HUES6 (cell line): ENCODE measurements around the gene C17orf50.

ENCODE experiments used
- H3K27ac ChIP-seq: 2 replicates; pipeline ENCODE4 v1.7.0; 2013; ENCODE audit warnings: low read depth, mild to moderate bottlenecking, low read length, inconsistent platforms
- H3K27me3 ChIP-seq: 2 replicates; pipeline ENCODE4 v1.6.1; 2013; ENCODE audit warnings: low read length; ENCODE audit not compliant: control insufficient read depth, insufficient read depth
- H3K36me3 ChIP-seq: 2 replicates; pipeline ENCODE4 v1.6.1; 2013; ENCODE audit warnings: low read length; ENCODE audit not compliant: control insufficient read depth, insufficient read depth
- H3K4me1 ChIP-seq: 2 replicates; pipeline ENCODE4 v1.6.1; 2013; ENCODE audit warnings: low read length; ENCODE audit not compliant: control insufficient read depth, insufficient read depth
- H3K4me3 ChIP-seq: 2 replicates; pipeline ENCODE4 v1.5.1; 2013; ENCODE audit warnings: low read depth, low read length
- H3K9ac ChIP-seq: one replicate; pipeline ENCODE4 v1.6.1; 2013; ENCODE audit warnings: mild to moderate bottlenecking, low read length
- H3K9me3 ChIP-seq: 2 replicates; pipeline ENCODE4 v1.6.1; 2013; ENCODE audit warnings: low read depth, low read length; ENCODE audit not compliant: control insufficient read depth, insufficient read depth

The C17orf50 gene

DNA sequence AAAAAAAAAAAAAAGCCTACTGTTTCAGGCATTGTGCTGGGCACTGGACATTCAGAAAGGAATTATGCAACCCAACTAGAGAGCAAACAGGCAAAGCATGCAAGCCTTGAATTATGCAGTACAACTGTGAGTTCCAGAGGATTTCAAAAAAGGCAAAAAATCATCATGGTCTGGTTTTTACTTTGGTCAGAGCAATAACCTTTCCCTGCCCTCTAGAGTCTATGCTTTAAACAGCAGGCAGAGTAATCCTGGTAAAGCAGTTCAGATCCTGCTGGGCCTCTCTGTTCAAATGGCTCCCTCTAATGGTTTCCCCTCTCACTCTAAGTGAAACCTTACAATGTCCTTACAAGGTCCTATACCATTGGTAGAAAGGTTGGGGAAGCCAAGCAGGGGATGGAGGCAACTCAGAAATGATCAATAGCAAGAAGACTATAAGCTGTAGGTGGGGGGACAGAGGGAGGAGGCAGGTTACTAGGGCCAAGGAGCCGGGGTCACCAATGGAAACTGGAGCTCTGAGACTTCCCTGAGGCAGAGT is 44.0 kb downstream of the C17orf50 start:
- no peak overlapping the region for H3K27ac ChIP-seq
- no peaks in the 10 kb centered on the region for H3K36me3 ChIP-seq
- no peaks in the 10 kb centered on the region for H3K9me3 ChIP-seq
- no peak overlapping the region for H3K4me3 ChIP-seq
- no peak overlapping the region for H3K9ac ChIP-seq
- H3K4me1 ChIP-seq, result peaks cover 13% of the 10 kb centered on the region; the same call in 1 of the 2 replicates
- H3K27me3 ChIP-seq, result peaks cover 4% of the 10 kb centered on the region; the same call in 1 of the 2 replicates

DNA sequence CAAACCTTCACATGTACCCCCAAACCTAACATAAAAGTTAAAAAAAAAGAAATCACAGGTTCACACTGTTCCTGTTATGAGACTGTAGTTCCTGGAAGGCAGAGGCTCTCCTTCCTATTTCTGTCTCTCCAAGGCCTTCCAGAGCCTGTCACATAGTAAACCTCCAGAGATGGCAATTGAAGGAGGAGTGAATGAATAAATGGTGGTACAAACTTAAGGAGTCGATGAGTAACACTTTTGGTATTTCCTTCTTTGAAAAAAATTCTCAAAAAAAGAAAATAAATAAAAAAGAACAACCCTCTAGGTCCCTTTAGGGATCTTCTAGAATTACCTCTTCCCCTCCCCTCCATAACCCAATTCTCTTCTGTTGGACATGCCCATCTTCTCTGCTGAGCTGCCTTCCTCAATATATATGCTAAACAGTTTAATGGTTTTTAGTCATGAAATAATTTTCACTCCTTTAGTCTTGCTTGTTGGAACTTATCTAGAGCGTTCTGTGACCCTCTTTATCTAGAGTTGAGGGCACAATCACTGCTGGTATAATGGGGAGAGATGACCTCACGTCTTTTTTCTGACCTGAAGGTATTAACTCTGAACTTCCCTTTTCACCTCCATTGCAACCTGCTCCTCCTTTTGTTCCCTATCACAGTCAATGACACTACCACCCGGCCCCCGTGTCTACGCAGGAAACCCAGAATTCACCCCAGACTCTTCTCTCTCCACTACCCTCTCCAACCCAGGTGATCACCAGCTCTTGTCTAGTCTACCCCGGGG is 46.9 kb downstream of the C17orf50 start:
- Histone ChIP-seq H3K27me3 (no peaks in the 10 kb centered on the region), H3K4me1 (peaks cover 23% of the 10 kb centered on the region), H3K9me3 (no peaks in the 10 kb centered on the region), H3K9ac (no peak overlapping the region), H3K36me3 (peaks cover 6% of the 10 kb centered on the region; the same call in 1 of the 2 replicates), H3K4me3 (no peak overlapping the region), H3K27ac (no peak overlapping the region)

DNA sequence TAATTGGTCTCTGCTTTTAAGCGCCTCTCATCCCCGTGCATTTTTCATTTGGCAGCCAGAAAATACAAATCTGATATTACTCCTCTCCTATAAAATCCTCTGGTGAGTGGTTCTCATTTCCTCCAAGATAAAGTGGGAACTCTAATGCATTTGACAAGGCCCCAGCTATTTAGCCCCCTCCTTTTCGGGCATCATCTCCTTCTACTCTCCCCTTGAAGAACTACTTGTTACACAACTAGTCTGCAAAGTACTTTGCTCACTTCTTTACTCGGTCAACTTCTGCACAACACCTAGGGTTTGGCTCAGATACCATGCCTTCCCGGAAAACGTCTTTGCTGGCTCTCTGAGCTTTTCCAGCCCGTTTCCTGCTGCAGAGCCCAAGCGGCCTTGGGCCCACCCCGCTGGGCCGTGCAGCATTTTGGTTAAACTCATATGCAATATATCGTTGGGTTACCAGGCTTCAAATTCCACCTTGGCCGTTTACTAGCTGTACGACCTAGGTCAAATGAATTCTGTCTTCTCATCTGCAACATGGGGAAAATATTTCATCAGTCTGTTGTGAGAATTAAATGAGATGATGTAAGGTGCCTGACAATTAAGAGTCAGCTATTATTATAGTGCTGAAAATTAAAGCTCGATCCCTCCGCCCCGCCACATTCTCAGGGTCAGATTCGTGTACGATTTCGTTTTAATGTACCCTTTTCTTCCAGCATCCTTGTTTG is 47.7 kb downstream of the C17orf50 start:
- peak overlapping the region; percentile 97 for H3K4me3 ChIP-seq
- no peaks in the 10 kb centered on the region for H3K27me3 ChIP-seq

DNA sequence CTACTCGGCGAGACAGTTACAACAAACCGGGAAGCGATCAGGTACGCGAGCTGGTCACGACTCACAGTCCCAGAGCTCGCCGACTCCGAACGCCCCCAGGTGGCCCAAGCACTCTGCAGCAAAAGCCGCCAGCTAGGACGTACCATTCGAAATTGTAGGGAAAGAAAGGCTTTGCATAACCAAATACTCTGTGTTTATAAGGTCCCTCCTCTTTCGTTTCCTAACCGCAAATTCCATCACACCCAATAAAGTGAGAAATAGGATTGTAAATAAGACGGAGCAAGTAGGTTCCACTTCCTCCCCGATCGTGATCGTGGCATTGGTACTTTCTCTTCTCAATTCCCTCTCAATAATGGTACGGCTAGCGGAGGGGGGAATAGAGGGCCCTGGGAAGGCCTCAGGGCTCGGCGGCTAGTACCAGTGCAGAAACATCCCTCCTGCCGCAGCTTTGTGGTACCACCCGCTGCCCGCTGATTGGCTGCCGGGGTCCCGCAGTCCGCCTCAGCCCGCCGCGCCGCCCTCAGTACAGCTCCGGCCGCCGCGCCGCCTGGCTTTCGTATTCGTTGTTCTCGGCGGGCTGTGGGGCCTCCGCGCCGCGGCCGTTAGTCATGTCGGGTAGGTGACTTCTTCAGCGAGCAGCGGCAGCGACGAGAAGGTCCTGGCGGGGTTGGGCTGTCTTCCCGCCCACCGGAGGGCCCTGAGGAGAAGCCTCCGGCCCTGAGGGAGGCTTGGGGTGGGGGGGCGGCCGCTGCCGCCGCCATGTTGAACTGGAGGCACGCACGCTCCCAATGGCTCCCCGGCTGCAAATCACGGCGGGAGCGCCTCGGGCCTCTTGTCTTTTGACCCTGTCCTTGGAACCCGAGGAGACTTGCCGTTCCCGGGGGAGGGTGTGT is 48.5 kb downstream of the C17orf50 start, which contains the start of gene TAF15:
TSS of gene TAF15 (plus strand) at position 523 of the 893 bp plus-strand sequence. CDS start at position 609, 86 bp downstream.
- H3K4me3 ChIP-seq, result peak within 1 kb of the TSS; percentile 97
- peaks cover 23% of the 10 kb centered on the region for H3K4me1 ChIP-seq
- H3K9ac ChIP-seq, result peak within 1 kb of the TSS; percentile 95
- H3K27ac ChIP-seq, result peak within 1 kb of the TSS; percentile 91
- H3K36me3 ChIP-seq, result peaks cover 13% of the 10 kb centered on the region; the same call in 1 of the 2 replicates
- no peaks in the 10 kb centered on the region for H3K9me3 ChIP-seq
- no peaks in the 10 kb centered on the region for H3K27me3 ChIP-seq

More for the DNA sequence above, 47.7 kb downstream of the C17orf50 start:
- H3K4me1 ChIP-seq, result peaks cover 23% of the 10 kb centered on the region
- H3K9ac ChIP-seq, result peak overlapping the region; percentile 95
- peak overlapping the region; percentile 91 for H3K27ac ChIP-seq
- H3K9me3 ChIP-seq, result no peaks in the 10 kb centered on the region
- H3K36me3 ChIP-seq, result peaks cover 13% of the 10 kb centered on the region; the same call in 1 of the 2 replicates

DNA sequence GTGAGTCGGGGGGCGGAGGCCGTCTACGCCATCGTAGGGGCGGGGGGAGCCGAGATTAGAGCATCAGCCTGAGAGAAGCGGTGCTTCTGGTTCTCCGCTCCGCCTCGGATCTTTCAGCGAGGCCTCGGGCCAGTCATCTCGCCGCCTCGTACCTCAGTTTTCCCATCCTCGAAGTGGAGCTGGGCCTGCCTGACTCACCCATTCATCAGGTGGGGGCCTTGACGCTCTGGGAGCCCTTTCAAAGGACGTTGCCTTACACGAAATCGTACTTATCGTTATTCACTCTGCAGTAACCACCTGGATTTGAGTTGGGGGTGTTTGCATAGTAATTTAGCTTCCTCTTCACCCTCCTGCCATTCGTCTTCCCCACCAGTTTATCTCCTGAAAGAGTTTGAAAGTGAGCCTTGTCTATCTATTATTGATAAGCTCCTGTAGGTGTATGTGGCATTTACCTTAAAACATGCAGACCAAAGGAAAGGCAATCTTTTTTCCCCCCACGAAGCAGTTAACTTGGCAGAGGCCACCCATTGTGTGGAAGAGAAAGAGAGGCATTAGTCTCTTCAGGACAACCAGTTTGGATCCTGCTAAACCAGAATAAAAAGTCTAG is 49.3 kb downstream of the C17orf50 start:
- H3K27me3 ChIP-seq, result no peaks in the 10 kb centered on the region
- peaks cover 23% of the 10 kb centered on the region for H3K4me1 ChIP-seq
- peak overlapping the region; percentile 91 for H3K27ac ChIP-seq
- H3K36me3 ChIP-seq, result peaks cover 13% of the 10 kb centered on the region; the same call in 1 of the 2 replicates
- H3K9me3 ChIP-seq, result no peaks in the 10 kb centered on the region
- H3K9ac ChIP-seq, result peak overlapping the region; percentile 95
- peak overlapping the region; percentile 97 for H3K4me3 ChIP-seq

DNA sequence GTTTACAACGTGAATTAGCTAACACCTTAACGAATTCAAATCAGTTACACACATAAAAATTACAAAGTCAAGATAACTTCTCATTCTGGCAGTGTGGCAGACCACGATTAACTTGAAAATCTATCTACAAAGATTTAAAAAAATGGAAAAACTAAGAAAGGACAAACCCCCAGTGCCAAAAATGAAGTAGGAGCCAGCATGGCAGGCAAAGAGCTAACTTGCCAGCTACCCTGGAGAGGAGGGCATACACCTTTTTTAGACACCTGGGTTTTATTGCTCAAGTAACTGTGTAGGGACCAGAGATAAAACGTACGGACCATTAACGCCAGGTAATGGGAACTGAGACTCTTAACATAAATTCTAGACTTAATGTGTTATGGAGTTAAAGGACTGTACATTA is 51.1 kb downstream of the C17orf50 start:
- H3K27me3 ChIP-seq, result no peaks in the 10 kb centered on the region
- no peak overlapping the region for H3K9ac ChIP-seq
- H3K4me3 ChIP-seq, result peak overlapping the region; percentile 16; the same call in 1 of the 2 replicates
- no peaks in the 10 kb centered on the region for H3K9me3 ChIP-seq
- H3K4me1 ChIP-seq, result peaks cover 23% of the 10 kb centered on the region
- H3K27ac ChIP-seq, result no peak overlapping the region
- H3K36me3 ChIP-seq, result peaks cover 30% of the 10 kb centered on the region

DNA sequence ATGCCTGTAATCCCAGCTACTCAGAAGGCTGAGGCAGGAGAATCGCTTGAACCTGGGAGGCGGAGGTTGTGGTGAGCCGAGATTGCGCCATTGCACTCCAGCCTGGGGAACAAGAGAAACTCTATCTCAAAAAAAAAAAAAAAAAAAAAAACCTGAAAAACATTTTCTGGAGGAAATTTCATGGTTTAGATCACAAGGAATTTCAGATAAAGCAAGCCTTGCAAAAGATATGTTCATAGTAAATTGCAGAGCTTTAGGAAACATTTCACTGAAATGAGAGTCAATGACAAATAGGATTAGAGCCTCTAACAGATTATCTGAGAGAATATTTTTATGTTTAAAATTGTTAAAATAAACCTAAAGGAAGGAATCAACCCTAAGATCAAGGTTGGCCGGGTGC is 51.8 kb downstream of the C17orf50 start:
- no peaks in the 10 kb centered on the region for H3K9me3 ChIP-seq
- no peak overlapping the region for H3K27ac ChIP-seq
- peaks cover 37% of the 10 kb centered on the region for H3K36me3 ChIP-seq
- no peak overlapping the region for H3K9ac ChIP-seq
- no peak overlapping the region for H3K4me3 ChIP-seq
- H3K4me1 ChIP-seq, result peaks cover 23% of the 10 kb centered on the region
- no peaks in the 10 kb centered on the region for H3K27me3 ChIP-seq
